SU-DHL-6 (cell line): Measurements from ENCODE around the gene MAPKBP1.

Source experiments
- EZH2phosphoT487 ChIP-seq: fragments of 200-600 bp; sonication (generic), shearing (Covaris generic); conservative IDR thresholded peaks from 2 replicates; pipeline ENCODE4 v1.6.1; 2018; ENCODE audit warnings: mild to moderate bottlenecking, antibody characterized with exemption, low read length, moderate library complexity, mixed read lengths
- TF ChIP-seq, protein P1 (sequence below): fragments of 200-600 bp; sonication (generic); IDR thresholded peaks from one replicate; pipeline ENCODE4 v1.5.1; 2017; ENCODE audit warnings: antibody characterized with exemption, mild to moderate bottlenecking, low read length, moderate library complexity; ENCODE audit not compliant: insufficient read depth, poor library complexity, severe bottlenecking

DNA sequence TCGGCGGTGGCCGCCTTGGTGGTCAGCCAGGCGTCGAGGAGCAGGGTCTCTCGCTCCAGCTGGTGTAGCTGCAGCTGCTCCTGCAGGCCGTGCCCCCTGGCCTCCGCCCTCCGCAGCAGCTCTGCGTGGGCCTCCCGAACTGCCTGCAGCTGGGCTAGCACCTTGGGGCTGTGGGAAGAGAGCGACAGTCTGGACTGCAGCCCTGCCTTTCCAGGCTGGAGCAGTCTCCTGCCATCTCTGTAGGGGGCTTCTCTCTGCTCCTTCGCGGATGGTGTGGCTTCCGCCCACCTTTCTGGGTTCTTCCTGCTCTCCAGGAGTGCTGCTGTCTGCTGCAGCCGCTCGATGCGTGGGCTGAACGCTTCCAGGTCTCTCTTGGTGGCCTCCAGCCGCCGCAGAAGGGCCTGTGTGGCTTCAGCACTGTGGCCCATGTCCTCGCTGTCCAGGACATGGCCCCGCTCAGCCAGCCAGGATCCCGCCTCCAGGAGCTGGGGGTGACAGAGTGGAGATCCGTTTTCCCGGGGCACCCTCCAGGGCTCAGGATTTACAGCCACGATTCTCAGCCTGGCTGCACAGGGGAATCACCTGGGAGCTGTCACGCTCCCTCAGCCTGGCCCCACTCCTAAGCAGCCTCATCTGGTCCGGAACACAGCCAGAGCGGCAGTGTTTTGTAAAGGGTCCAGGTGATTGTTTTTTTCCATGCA lies 81.1 kb downstream of the MAPKBP1 start:
- TF ChIP-seq, protein P1, sequence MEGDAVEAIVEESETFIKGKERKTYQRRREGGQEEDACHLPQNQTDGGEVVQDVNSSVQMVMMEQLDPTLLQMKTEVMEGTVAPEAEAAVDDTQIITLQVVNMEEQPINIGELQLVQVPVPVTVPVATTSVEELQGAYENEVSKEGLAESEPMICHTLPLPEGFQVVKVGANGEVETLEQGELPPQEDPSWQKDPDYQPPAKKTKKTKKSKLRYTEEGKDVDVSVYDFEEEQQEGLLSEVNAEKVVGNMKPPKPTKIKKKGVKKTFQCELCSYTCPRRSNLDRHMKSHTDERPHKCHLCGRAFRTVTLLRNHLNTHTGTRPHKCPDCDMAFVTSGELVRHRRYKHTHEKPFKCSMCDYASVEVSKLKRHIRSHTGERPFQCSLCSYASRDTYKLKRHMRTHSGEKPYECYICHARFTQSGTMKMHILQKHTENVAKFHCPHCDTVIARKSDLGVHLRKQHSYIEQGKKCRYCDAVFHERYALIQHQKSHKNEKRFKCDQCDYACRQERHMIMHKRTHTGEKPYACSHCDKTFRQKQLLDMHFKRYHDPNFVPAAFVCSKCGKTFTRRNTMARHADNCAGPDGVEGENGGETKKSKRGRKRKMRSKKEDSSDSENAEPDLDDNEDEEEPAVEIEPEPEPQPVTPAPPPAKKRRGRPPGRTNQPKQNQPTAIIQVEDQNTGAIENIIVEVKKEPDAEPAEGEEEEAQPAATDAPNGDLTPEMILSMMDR = no peak
- no peak for TF ChIP-seq EZH2phosphoT487
